Liver (tissue), 10 donors: ENCODE data around the gene NAA38. TPM values are rescaled to one million over a fixed set of nuclear protein-coding genes. Genes with fewer than 3 reads are reported as not detected.
A peak's percentile ranks its signal among the peaks of the same experiment; 100 is the strongest.

Experiments
- DNase-seq: peaks from one replicate; pipeline ENCODE4 v3.0.0-alpha.2; 2017; ENCODE audit warnings: low spot score
- H3K27ac ChIP-seq, 2 donors: one replicate each; pipeline ENCODE4 v1.7.0; 2013; ENCODE audit warnings: inconsistent platforms in 2 of 2, low read length in 2 of 2, control low read depth in 1 of 2, low read depth in 1 of 2, mild to moderate bottlenecking in 1 of 2
- H3K27me3 ChIP-seq, 4 donors: one replicate each; pipeline versions ENCODE4 v1.6.1 to v1.7.0; 2013; ENCODE audit warnings: low read length in 3 of 4, inconsistent platforms in 1 of 4, mild to moderate bottlenecking in 1 of 4, moderate library complexity in 1 of 4; ENCODE audit not compliant: control insufficient read depth in 4 of 4, insufficient read depth in 4 of 4
- H3K36me3 ChIP-seq, 4 donors: one replicate each; pipeline versions ENCODE4 v1.6.1 to v1.7.0; 2013; ENCODE audit warnings: low read length in 3 of 4, mild to moderate bottlenecking in 3 of 4, low read depth in 1 of 4, moderate library complexity in 1 of 4; ENCODE audit not compliant: control insufficient read depth in 4 of 4, insufficient read depth in 3 of 4
- H3K4me1 ChIP-seq, 4 donors: one replicate each; pipeline versions ENCODE4 v1.6.1 to v1.7.0; 2013; ENCODE audit warnings: low read length in 3 of 4, mild to moderate bottlenecking in 3 of 4, moderate library complexity in 1 of 4; ENCODE audit not compliant: control insufficient read depth in 4 of 4, insufficient read depth in 4 of 4
- H3K4me3 ChIP-seq, 3 donors: one replicate each; pipeline versions ENCODE4 v1.6.1 to v1.7.0; 2013; ENCODE audit warnings: low read length in 3 of 3, control low read depth in 1 of 3, low read depth in 1 of 3, mild to moderate bottlenecking in 1 of 3
- H3K9ac ChIP-seq, 2 donors: one replicate each; pipeline ENCODE4 v1.7.0; 2013; ENCODE audit warnings: low read length in 2 of 2, mild to moderate bottlenecking in 2 of 2, moderate library complexity in 2 of 2, control low read depth in 1 of 2, low read depth in 1 of 2
- H3K9me3 ChIP-seq, 4 donors: one replicate each; pipeline versions ENCODE4 v1.6.1 to v1.7.0; 2013; ENCODE audit warnings: low read length in 3 of 4; ENCODE audit not compliant: control insufficient read depth in 4 of 4
- EGR1 ChIP-seq, 2 donors: IDR thresholded peaks; 2 replicates each; pipeline ENCODE4 v1.6.1; 2016 to 2018; ENCODE audit warnings: antibody characterized with exemption in 2 of 2, low read depth in 2 of 2
- FOXA1 ChIP-seq: IDR thresholded peaks from 2 replicates; pipeline ENCODE4 v1.6.1; 2016; ENCODE audit warnings: antibody characterized with exemption
- FOXA2 ChIP-seq: IDR thresholded peaks from 2 replicates; pipeline ENCODE4 v1.6.1; 2016; ENCODE audit warnings: antibody characterized with exemption
- GABPA ChIP-seq, 2 donors: IDR thresholded peaks in 1 of 2; conservative IDR thresholded peaks in 1 of 2; 2 replicates each; pipeline ENCODE4 v1.6.1; 2016; ENCODE audit warnings: antibody characterized with exemption in 2 of 2, mild to moderate bottlenecking in 1 of 2, moderate library complexity in 1 of 2
- HNF4G ChIP-seq: IDR thresholded peaks from 2 replicates; pipeline ENCODE4 v1.6.1; 2016; ENCODE audit warnings: antibody characterized with exemption
- JUND ChIP-seq, 2 donors: IDR thresholded peaks; 2 replicates each; pipeline ENCODE4 v1.6.1; 2016; ENCODE audit warnings: antibody characterized with exemption in 2 of 2
- MAX ChIP-seq: IDR thresholded peaks from 2 replicates; pipeline ENCODE4 v1.6.1; 2016; ENCODE audit warnings: antibody characterized with exemption
- NR2F2 ChIP-seq: IDR thresholded peaks from 2 replicates; pipeline ENCODE4 v1.6.1; 2016; ENCODE audit warnings: antibody characterized with exemption
- RAD21 ChIP-seq, 2 donors: IDR thresholded peaks; 2 replicates each; pipeline ENCODE4 v1.6.1; 2016; ENCODE audit warnings: antibody characterized with exemption in 2 of 2, mild to moderate bottlenecking in 2 of 2
- REST ChIP-seq: IDR thresholded peaks from 2 replicates; pipeline ENCODE4 v1.6.1; 2016; ENCODE audit warnings: antibody characterized with exemption, mild to moderate bottlenecking
- RXRA ChIP-seq, 2 donors: IDR thresholded peaks; 2 replicates each; pipeline ENCODE4 v1.6.1; 2017 to 2018; ENCODE audit warnings: antibody characterized with exemption in 2 of 2, mild to moderate bottlenecking in 1 of 2
- SP1 ChIP-seq: IDR thresholded peaks from 2 replicates; pipeline ENCODE4 v1.6.1; 2018; ENCODE audit warnings: antibody characterized with exemption, mild to moderate bottlenecking
- TAF1 ChIP-seq: conservative IDR thresholded peaks from 2 replicates; pipeline ENCODE4 v1.6.1; 2016; ENCODE audit warnings: antibody characterized with exemption, mild to moderate bottlenecking
- YY1 ChIP-seq: IDR thresholded peaks from 2 replicates; pipeline ENCODE4 v1.6.1; 2016; ENCODE audit warnings: antibody characterized with exemption, mild to moderate bottlenecking
- ZBTB33 ChIP-seq: IDR thresholded peaks from 2 replicates; pipeline ENCODE4 v1.6.1; 2016; ENCODE audit warnings: antibody characterized with exemption
- WGBS: extraction: QIAGEN DNeasy Blood & Tissue Kit; methylation state at CpG from one replicate; pipeline ENCODE4 v1.1.7; 2013; 5-methylcytosine and 5-hydroxymethylcytosine counted together
- polyA plus RNA-seq, 2 donors: library from polyadenylated mRNA; stranded (reverse) in 1 of 2; unstranded in 1 of 2; fragments of 200-250 nt in 1 of 2; fragments of >200 nt in 1 of 2; fragmentation: Nextera tagmentation in 1 of 2; extraction: Ambion mirVana in 1 of 2; gene quantifications; one replicate each; pipeline versions ENCODE4 v1.2.1 to v1.2.3, GENCODE V29; 2013 to 2015
- small RNA-seq: library from RNA; depleted of rRNA; stranded (forward); fragments of <200 nt; gene quantifications from one replicate; pipeline ENCODE3, GENCODE V24; 2014
- total RNA-seq, 2 donors: library from RNA; depleted of rRNA; stranded (reverse); fragments of >200 nt; gene quantifications; one replicate each; pipeline ENCODE4 v1.2.3, GENCODE V29; 2014
- donor health status: healthy.
- donor health status: healthy.
- donor health status: healthy.
- donor health status: healthy.
- donor health status: healthy.

Gene NAA38
- total and polyA plus RNA-seq, 4 donors, result 24.3 to 118 (median 56.8) TPM

- WGBS, result 70% methylated on average over 11 of the region's 11 CpGs
- H3K4me3 ChIP-seq, result no peak overlapping the region
- no peak overlapping the region for H3K9ac ChIP-seq
- H3K27me3 ChIP-seq, result peaks cover 0 to under 1% (median 0%) of the 10 kb centered on the region in 4 donors
- H3K9me3 ChIP-seq, result no peaks in the 10 kb centered on the region
- TF ChIP-seq HNF4G (no peak), SP1 (no peak), REST (no peak), RAD21 (IDR thresholded peaks at IDR 0.05) (no peak), EGR1 (IDR thresholded peaks at IDR 0.05; ENCODE audit: low read depth in 2 of 2) (no peak), GABPA (IDR thresholded peaks at IDR 0.05 in 1 of 2, conservative IDR thresholded peaks at IDR 0.05 in 1 of 2) (no peak), YY1 (no peak), FOXA1 (no peak), FOXA2 (no peak), TAF1 (no peak), NR2F2 (no peak), ZBTB33 (no peak), JUND (IDR thresholded peaks at IDR 0.05) (no peak)
- no peak overlapping the region for H3K27ac ChIP-seq
- DNase-seq, result no peak
- H3K36me3 ChIP-seq, result no peaks in the 10 kb centered on the region
- no peaks in the 10 kb centered on the region for H3K4me1 ChIP-seq
These were observed 48.1 kb downstream of the NAA38 start for GRCh38 chr17:7809086-7809790.

GRCh38 chr17:7807206-7807605, 50.2 kb downstream of the NAA38 start:
- H3K27ac ChIP-seq, result no peak overlapping the region
- DNase-seq, result no peak
- 85% methylated on average over 21 of the region's 21 CpGs for WGBS
- H3K4me3 ChIP-seq, result no peak overlapping the region
- TF ChIP-seq FOXA2 (no peak), FOXA1 (no peak), GABPA (IDR thresholded peaks at IDR 0.05 in 1 of 2, conservative IDR thresholded peaks at IDR 0.05 in 1 of 2) (no peak), ZBTB33 (no peak), HNF4G (no peak), MAX (no peak), RXRA (IDR thresholded peaks at IDR 0.05) (no peak), NR2F2 (no peak), YY1 (no peak), TAF1 (no peak)
- H3K9me3 ChIP-seq, result no peaks in the 10 kb centered on the region
- no peaks in the 10 kb centered on the region for H3K4me1 ChIP-seq
- H3K9ac ChIP-seq, result no peak overlapping the region
- H3K27me3 ChIP-seq, result peaks cover 0 to 2% (median 0%) of the 10 kb centered on the region in 4 donors
- H3K36me3 ChIP-seq, result no peaks in the 10 kb centered on the region

Small RNA genes within 50 kb of the gene (small RNA-seq; reads per million reads assigned to genes)
- gene SCARNA21, result 13.5 reads per million, percentile 95 among the genes with 10 or more reads in this experiment

Other genes with a start within 250 kb of the NAA38 start
- 10 to 100 TPM; 12.4 to 18.3 TPM for gene FXR2, start 242.7 kb downstream of the NAA38 start, total RNA-seq
- 10 to 100 TPM in 1 of 2 donors, 1 to 10 TPM in 1; 6.8 to 17.2 TPM for gene FXR2, start 242.7 kb downstream of the NAA38 start, polyA plus RNA-seq
- gene SAT2, start 229.7 kb downstream of the NAA38 start, total RNA-seq, result 10 to 100 TPM; 25.9 to 53.8 TPM
- 100 to 1,000 TPM; 158 to 181 TPM for gene SAT2, start 229.7 kb downstream of the NAA38 start, polyA plus RNA-seq
- 10 to 100 TPM in 1 of 2 donors, 1 to 10 TPM in 1; 3.5 to 15.3 TPM for gene SHBG, start 227.4 kb downstream of the NAA38 start, total RNA-seq
- gene SHBG, start 227.4 kb downstream of the NAA38 start, polyA plus RNA-seq, result 10 to 100 TPM; 29.0 to 61.6 TPM
- 1 to 10 TPM in 1 of 2 donors, under 1 TPM in 1; 0.33 to 8.3 TPM for gene ATP1B2, start 206.6 kb downstream of the NAA38 start, total RNA-seq
- 1 to 10 TPM in 1 of 2 donors, under 1 TPM in 1; 0.53 to 3.4 TPM for gene ATP1B2, start 206.6 kb downstream of the NAA38 start, polyA plus RNA-seq
- gene TP53, start 170.1 kb downstream of the NAA38 start, total RNA-seq, result 10 to 100 TPM; 12.3 to 18.4 TPM
- 10 to 100 TPM in 1 of 2 donors, 1 to 10 TPM in 1; 8.3 to 13.0 TPM for gene TP53, start 170.1 kb downstream of the NAA38 start, polyA plus RNA-seq
- gene WRAP53, start 169.1 kb downstream of the NAA38 start, total RNA-seq, result 1 to 10 TPM; 1.8 to 3.3 TPM
- gene WRAP53, start 169.1 kb downstream of the NAA38 start, polyA plus RNA-seq, result 1 to 10 TPM; 2.3 to 3.0 TPM
- under 1 TPM; 0.33 to 0.50 TPM for gene EFNB3, start 152.4 kb downstream of the NAA38 start, total RNA-seq
- gene EFNB3, start 152.4 kb downstream of the NAA38 start, polyA plus RNA-seq, result under 1 TPM; 0.19 to 0.80 TPM
- under 1 TPM; under 0.01 to 0.25 TPM for gene DNAH2, start 139.8 kb downstream of the NAA38 start, total RNA-seq
- gene DNAH2, start 139.8 kb downstream of the NAA38 start, polyA plus RNA-seq, result under 1 TPM; 0.03 to 0.07 TPM
- gene KDM6B, start 23.3 kb downstream of the NAA38 start, total RNA-seq, result 10 to 100 TPM in 1 of 2 donors, 1 to 10 TPM in 1; 3.5 to 11.5 TPM
- 1 to 10 TPM; 2.5 to 3.2 TPM for gene KDM6B, start 23.3 kb downstream of the NAA38 start, polyA plus RNA-seq
- 1 to 10 TPM in 1 of 2 donors, under 1 TPM in 1; 0.65 to 4.0 TPM for gene TMEM88, start 2.5 kb downstream of the NAA38 start, total RNA-seq
- gene TMEM88, start 2.5 kb downstream of the NAA38 start, polyA plus RNA-seq, result 1 to 10 TPM; 3.3 to 4.6 TPM
- 10 to 100 TPM in 1 of 2 donors, 1 to 10 TPM in 1; 4.4 to 12.0 TPM for gene CYB5D1, start 444 bp upstream of the NAA38 start, total RNA-seq
- 1 to 10 TPM; 2.5 to 8.8 TPM for gene CYB5D1, start 444 bp upstream of the NAA38 start, polyA plus RNA-seq
- 10 to 100 TPM; 11.0 to 14.4 TPM for gene CHD3, start 31.2 kb upstream of the NAA38 start, total RNA-seq
- 1 to 10 TPM; 1.9 to 3.4 TPM for gene CHD3, start 31.2 kb upstream of the NAA38 start, polyA plus RNA-seq
- gene RNF227, start 58.7 kb upstream of the NAA38 start, total RNA-seq, result 1 to 10 TPM in 1 of 2 donors, under 1 TPM in 1; 0.33 to 1.4 TPM
- under 1 TPM; 0.17 to 0.31 TPM for gene RNF227, start 58.7 kb upstream of the NAA38 start, polyA plus RNA-seq
- gene KCNAB3, start 72.3 kb upstream of the NAA38 start, total RNA-seq, result under 1 TPM; 0.23 to 0.67 TPM
- under 1 TPM; 0.42 to 0.43 TPM for gene KCNAB3, start 72.3 kb upstream of the NAA38 start, polyA plus RNA-seq
- gene TRAPPC1, start 74.4 kb upstream of the NAA38 start, total RNA-seq, result 10 to 100 TPM; 15.9 to 18.4 TPM
- gene TRAPPC1, start 74.4 kb upstream of the NAA38 start, polyA plus RNA-seq, result 10 to 100 TPM; 95.9 to 96.9 TPM
- gene CNTROB, start 74.6 kb upstream of the NAA38 start, total RNA-seq, result 10 to 100 TPM; 10.5 to 12.0 TPM
- gene CNTROB, start 74.6 kb upstream of the NAA38 start, polyA plus RNA-seq, result 1 to 10 TPM; 2.2 to 6.7 TPM
- gene GUCY2D, start 145.1 kb upstream of the NAA38 start, total RNA-seq, result under 1 TPM in 1 of 2 donors, not detected in 1; 0.09 TPM
- under 1 TPM in 1 of 2 donors, not detected in 1; 0.14 TPM for gene GUCY2D, start 145.1 kb upstream of the NAA38 start, polyA plus RNA-seq
- gene ALOX15B, start 181.5 kb upstream of the NAA38 start, total RNA-seq, result 1 to 10 TPM in 1 of 2 donors, under 1 TPM in 1; 0.92 to 1.0 TPM
- gene ALOX15B, start 181.5 kb upstream of the NAA38 start, polyA plus RNA-seq, result under 1 TPM; 0.16 to 0.19 TPM
- gene ALOX12B, start 230.2 kb upstream of the NAA38 start, total RNA-seq, result not detected
- not detected for gene ALOX12B, start 230.2 kb upstream of the NAA38 start, polyA plus RNA-seq